Measurements from ENCODE around the gene EXOC6. TPM values are rescaled to one million over a fixed set of nuclear protein-coding genes. Genes with fewer than 3 reads are reported as not detected.

EXOC6 gene
- total RNA-seq, 1 donor from 2014 or later = 9.0 TPM

GRCh38 chr10:92867235-92867634 lies 18.9 kb downstream of the EXOC6 start:
- Mint-ChIP-seq H3K36me3 (peaks cover 7% of the 10 kb centered on the region), H3K4me3 (no peak overlapping the region), H3K27ac (no peak overlapping the region), H3K27me3 (no peaks in the 10 kb centered on the region), H3K4me1 (ENCODE audit: unreplicated experiment) (no peaks in the 10 kb centered on the region), H3K9me3 (no peaks in the 10 kb centered on the region)
- TF ChIP-seq, protein P1, sequence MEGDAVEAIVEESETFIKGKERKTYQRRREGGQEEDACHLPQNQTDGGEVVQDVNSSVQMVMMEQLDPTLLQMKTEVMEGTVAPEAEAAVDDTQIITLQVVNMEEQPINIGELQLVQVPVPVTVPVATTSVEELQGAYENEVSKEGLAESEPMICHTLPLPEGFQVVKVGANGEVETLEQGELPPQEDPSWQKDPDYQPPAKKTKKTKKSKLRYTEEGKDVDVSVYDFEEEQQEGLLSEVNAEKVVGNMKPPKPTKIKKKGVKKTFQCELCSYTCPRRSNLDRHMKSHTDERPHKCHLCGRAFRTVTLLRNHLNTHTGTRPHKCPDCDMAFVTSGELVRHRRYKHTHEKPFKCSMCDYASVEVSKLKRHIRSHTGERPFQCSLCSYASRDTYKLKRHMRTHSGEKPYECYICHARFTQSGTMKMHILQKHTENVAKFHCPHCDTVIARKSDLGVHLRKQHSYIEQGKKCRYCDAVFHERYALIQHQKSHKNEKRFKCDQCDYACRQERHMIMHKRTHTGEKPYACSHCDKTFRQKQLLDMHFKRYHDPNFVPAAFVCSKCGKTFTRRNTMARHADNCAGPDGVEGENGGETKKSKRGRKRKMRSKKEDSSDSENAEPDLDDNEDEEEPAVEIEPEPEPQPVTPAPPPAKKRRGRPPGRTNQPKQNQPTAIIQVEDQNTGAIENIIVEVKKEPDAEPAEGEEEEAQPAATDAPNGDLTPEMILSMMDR (conservative IDR thresholded peaks at IDR 0.05) = no peak
- no peak for DNase-seq (ENCODE audit: extremely low spot score, unreplicated experiment)

- DNase-seq (ENCODE audit: extremely low spot score, unreplicated experiment) = no peak
- Mint-ChIP-seq H3K4me3 (no peak overlapping the region), H3K27me3 (no peaks in the 10 kb centered on the region), H3K4me1 (ENCODE audit: unreplicated experiment) (no peaks in the 10 kb centered on the region), H3K36me3 (peaks cover 3% of the 10 kb centered on the region), H3K9me3 (no peaks in the 10 kb centered on the region), H3K27ac (no peak overlapping the region)
- TF ChIP-seq, protein P1 (conservative IDR thresholded peaks at IDR 0.05) = no peak
Observed at GRCh38 chr10:92868036-92868435, 19.7 kb downstream of the EXOC6 start.

DNA sequence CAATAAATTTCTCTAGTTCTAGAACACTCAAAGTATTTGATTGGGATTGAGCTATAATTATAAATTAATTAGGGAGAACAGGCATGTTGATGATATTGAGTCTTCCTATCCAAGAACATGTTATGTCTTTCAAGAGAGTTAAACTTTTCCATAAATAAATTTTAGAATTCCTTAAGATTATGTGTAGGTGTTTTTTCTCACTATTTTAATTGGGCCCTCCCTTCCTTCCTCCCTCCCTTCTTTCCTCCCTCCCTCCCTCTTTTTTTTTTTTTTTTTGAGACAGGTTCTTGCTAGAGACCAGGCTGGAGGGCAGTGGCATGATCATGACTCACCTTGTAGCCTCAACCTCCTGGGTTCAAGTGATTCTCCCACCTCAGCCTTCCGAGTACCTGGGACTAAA lies 20.2 kb downstream of the EXOC6 start:
- no peak overlapping the region for H3K4me3 Mint-ChIP-seq
- H3K36me3 Mint-ChIP-seq = peaks cover 3% of the 10 kb centered on the region
- H3K4me1 Mint-ChIP-seq (ENCODE audit: unreplicated experiment) = no peaks in the 10 kb centered on the region
- no peaks in the 10 kb centered on the region for H3K27me3 Mint-ChIP-seq
- TF ChIP-seq, protein P1 (conservative IDR thresholded peaks at IDR 0.05) = no peak
- H3K27ac Mint-ChIP-seq = no peak overlapping the region
- no peak for DNase-seq (ENCODE audit: extremely low spot score, unreplicated experiment)
- H3K9me3 Mint-ChIP-seq = no peaks in the 10 kb centered on the region

- Mint-ChIP-seq H3K27ac (no peak overlapping the region), H3K4me1 (ENCODE audit: unreplicated experiment) (no peaks in the 10 kb centered on the region), H3K27me3 (no peaks in the 10 kb centered on the region), H3K9me3 (no peaks in the 10 kb centered on the region), H3K36me3 (no peaks in the 10 kb centered on the region), H3K4me3 (no peak overlapping the region)
- TF ChIP-seq, protein P1 (conservative IDR thresholded peaks at IDR 0.05) = no peak
- DNase-seq (ENCODE audit: extremely low spot score, unreplicated experiment) = no peak
Observed at GRCh38 chr10:92873029-92873428, 24.7 kb downstream of the EXOC6 start.

DNA sequence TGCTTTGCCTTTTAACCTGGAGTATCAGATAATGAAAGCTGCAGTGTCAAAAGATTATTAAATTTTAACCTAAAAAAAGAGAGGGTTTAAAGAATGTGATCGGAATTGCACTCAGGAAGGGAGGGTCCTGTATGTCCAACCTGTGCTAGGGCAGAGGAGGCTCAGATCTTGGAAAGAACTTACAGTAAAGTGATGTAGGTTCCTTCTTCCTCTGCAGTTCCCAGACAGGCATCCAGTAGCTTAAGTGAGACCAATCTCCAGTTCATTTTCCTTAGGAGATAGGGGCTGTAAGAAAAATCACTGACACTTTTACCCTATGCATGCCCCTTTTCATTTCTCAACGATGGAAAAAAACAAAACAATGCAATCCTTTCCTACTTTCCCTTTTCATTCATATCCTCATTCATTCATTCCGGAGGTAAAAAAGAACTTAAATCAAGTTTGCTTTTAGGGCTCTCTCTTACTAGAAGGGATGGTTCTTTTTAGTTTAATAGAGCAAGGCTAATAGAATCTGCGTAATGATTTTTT lies 28.3 kb downstream of the EXOC6 start:
- DNase-seq (ENCODE audit: extremely low spot score, unreplicated experiment) = no peak
- Mint-ChIP-seq H3K4me1 (ENCODE audit: unreplicated experiment) (no peaks in the 10 kb centered on the region), H3K4me3 (no peak overlapping the region), H3K27me3 (no peaks in the 10 kb centered on the region), H3K36me3 (no peaks in the 10 kb centered on the region), H3K9me3 (no peaks in the 10 kb centered on the region), H3K27ac (no peak overlapping the region)
- TF ChIP-seq, protein P1 (conservative IDR thresholded peaks at IDR 0.05) = no peak
